Stimulated activated CD4-positive, alpha-beta T cell treated with anti-CD3 and anti-CD28 coated beads, Interleukin-15, amount 100 ng/mL, for 1 hour (primary cell): ENCODE data around the gene ARHGEF6.
"Not testable (repeated sequence)": the region's sequence is repeated elsewhere in the genome, so short reads cannot be mapped to it uniquely, and the experiment has no call there.

Experiments
- DNase-seq, 2 donors: peaks; one replicate each; pipeline ENCODE4 v3.0.0-alpha.2; 2020; ENCODE audit warnings: low read depth in 1 of 2, low spot score in 1 of 2

Gene ARHGEF6, protein sequence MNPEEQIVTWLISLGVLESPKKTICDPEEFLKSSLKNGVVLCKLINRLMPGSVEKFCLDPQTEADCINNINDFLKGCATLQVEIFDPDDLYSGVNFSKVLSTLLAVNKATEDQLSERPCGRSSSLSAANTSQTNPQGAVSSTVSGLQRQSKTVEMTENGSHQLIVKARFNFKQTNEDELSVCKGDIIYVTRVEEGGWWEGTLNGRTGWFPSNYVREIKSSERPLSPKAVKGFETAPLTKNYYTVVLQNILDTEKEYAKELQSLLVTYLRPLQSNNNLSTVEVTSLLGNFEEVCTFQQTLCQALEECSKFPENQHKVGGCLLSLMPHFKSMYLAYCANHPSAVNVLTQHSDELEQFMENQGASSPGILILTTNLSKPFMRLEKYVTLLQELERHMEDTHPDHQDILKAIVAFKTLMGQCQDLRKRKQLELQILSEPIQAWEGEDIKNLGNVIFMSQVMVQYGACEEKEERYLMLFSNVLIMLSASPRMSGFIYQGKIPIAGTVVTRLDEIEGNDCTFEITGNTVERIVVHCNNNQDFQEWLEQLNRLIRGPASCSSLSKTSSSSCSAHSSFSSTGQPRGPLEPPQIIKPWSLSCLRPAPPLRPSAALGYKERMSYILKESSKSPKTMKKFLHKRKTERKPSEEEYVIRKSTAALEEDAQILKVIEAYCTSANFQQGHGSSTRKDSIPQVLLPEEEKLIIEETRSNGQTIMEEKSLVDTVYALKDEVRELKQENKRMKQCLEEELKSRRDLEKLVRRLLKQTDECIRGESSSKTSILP

DNA sequence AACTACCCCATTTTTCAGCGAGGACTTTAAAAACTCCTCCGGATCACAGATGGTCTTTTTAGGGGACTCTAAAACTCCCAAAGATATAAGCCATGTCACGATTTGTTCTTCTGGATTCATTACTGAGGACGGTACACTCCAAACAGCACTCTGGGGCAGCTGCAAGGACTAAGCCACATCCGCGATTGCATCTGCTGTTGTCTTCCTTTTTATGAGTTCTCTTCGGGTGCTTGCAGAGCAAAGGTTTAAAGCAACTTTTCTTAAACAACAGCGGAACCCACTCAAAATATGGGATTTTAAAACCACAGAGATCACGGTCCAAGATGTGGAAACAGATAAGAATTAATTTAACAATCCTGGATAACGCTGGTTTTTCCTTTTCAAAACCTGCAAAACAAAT, at the start of gene ARHGEF6:
TSS of gene ARHGEF6 (minus strand) at position 170 of the 400 bp plus-strand sequence. CDS start at position 120, 50 bp downstream.
- no peak for DNase-seq

DNA sequence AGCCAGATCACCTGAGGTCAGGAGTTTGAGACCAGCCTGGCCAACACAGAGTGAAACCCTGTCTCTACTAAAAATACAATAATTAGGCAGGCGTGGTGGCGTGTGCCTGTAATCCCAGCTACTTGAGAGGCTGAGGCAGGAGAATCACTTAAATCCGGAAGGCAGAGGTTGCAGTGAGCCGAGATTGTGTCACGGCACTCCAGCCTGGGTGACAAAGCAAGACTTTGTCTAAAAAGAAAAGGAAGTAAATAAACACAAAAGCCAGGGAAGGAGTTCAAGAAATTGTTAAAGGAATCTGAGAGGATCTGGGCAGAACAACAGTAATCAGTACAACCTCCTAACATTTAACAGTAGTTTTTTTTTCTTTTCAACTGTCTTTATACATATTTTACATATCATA, 48.7 kb upstream of the ARHGEF6 start:
- no peak for DNase-seq

DNA sequence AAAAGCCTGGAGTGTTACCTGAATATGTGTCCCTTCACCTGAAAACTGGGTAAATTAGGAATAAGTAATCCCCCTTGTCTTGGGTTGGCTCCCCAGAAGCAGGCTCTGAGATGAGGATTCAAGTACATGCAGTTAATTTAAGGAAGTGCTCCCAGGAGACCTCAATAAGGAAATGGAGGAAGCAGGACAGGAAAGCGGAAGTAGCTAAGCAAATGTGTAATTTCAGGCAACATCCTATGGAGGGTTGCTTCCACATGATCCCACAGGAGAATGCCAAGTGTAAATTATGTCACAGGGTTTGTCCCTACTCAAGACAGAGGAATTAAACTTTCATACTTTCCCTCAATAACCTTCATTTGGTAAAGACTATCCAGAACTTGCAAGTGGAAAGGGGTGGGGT, 48.1 kb upstream of the ARHGEF6 start:
- DNase-seq = no peak

DNA sequence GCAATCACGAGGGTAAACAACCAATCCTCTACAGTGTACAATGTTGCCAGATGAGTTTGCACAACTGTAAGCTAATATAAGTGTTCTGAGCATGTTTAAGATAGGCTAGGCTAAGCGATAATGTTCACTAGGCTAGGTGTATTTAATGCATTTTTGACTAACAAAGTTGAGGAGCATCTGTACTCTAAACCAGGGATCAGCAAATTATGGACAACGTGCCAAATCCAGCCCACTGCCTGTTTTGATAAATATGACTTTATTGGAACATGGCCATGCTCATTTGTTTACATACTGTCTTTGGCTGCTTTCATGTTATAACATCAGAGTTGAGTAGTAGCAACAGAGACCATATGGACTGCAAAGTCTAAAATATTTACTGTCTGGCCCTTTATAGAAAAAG, 46.3 kb upstream of the ARHGEF6 start:
- DNase-seq = no peak

DNA sequence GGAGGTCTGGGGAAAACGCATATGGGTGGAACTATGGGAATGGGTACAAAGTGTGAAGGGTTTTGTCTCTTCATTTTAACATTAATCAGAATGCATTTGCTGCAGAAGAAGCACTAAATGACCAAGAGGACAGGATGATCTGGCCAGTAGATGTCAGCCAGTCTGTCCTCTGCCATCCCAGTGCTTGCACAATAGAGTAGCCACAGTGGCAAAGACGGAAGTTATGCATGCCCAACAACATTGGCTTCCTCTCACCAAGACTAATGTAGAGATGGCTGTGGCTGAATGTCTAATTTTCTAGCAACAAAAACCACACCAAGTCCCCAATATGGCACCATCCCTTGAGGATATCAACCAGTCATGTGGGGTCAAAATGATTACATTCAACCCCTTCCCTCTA, 45.0 kb upstream of the ARHGEF6 start:
- no peak for DNase-seq

DNA sequence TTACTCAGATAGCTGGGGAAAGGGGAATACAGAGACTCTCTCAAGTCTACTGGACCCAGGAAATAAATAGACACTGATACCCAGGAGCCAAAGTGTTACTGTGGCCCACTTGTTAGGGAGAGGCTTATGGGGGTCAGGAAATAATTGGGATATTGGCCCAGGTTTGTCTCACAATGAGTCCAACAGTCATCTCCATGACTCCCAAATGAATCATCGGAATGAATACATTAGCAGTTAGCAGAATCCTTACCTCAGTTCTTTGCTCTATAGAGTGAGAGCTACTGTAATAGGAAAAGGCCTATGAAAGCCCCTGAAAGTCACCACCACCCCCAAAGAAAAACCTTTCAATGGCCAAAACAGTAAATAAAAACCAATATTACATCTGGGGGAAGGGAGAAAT, 42.4 kb upstream of the ARHGEF6 start:
- DNase-seq = no peak

DNA sequence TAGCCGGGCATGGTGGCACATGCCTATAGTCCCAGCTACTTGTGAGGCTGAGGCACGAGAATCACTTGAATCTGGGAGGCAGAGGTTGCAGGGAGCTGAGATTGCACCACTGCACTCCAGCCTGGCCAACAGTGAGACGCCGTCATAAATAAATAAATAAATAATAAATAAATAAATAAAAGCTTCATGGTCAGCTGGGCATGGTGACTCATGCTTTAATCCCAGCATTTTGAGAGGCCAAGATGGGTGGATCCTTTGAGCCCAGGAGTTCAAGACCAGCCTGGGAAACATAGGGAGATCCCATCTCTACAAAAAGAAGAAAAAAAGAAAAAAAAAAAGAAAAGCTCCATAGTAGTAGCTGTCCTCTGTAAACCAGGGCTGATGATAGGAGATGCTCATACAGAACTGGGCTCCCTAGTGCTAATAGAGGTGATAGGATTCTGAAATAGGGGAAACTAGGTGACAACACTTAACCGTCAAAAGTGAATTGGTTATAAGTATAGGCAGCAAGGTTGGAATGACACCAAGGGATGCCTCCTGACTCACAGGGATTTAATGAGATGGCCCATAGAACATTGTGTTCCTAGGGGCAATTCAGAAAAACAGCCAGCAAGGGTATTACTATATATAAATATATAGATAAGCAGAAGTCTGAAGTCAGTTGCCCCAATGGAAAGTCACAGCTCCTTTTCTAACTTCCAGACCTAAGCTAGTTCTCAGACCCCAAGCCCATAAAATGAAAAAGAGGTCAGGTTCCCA, 41.8 kb upstream of the ARHGEF6 start:
- DNase-seq = no peak

DNA sequence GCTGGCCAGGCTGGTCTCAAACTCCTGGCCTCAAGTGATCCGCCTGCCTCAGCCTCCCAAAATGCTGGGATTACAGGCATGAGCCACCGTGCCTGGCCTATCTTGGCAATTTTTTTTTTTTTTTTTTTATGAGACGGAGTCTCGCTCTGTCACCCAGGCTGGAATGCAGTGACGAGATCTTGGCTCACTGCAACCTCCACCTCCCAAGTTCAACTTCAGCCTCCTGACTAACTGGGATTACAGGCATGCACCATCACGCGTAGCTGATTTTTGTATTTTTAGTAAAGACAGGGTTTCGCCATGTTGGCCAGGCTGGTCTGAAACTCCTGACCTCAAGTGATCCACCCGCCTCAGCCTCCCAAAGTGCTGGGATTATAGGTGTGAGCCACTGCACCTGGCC, 39.0 kb upstream of the ARHGEF6 start:
- DNase-seq = not testable (repeated sequence)

DNA sequence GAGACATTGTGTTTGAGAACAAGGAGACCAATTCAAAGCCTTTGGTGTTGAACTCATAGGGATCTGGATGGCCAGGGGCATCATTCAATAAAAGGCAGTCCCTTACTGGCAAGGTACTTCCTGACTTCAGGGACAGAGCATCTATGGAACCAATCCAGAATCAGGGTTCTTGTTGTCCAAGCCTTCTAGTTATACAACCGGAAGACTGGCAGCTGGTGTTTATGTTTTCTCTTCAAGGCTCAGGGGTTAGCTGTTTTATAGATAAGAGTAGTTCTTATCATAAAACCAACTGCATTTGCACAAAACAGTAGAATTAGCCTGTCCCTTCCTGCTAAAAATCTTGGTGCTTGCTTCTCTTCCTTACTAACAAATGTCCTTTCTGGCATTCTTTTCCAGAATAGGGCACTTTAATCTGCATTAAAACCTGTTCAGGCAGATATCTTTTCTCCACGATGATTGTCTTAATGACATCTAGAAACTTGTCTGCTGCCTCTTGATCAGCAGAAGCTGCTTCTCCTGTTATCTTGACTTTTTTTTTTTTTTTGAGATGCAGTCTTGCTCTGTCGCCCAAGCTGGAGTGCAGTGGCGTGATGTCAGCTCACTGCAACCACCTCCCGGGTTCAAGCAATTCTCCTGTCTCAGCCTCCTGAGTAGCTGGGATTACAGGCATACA, 38.4 kb upstream of the ARHGEF6 start:
- no peak for DNase-seq

DNA sequence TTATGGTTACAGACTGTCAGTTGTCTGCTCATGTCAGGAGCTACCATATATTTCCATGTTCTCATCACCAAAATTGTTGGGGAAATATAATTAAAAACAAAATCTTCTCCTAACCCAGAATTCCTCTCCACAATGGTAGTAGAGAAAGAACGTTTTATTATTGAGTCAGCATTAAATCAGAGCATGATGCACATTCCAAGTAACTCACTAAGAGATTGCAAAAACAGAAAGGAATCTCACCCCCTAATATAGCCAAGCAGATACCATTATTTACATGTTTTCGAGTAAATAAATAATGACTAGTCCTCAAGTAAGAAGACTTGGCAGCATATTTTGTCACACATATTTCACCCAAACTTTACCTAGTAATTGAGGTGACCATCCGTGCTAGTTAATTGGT, 36.2 kb upstream of the ARHGEF6 start:
- DNase-seq = no peak

DNA sequence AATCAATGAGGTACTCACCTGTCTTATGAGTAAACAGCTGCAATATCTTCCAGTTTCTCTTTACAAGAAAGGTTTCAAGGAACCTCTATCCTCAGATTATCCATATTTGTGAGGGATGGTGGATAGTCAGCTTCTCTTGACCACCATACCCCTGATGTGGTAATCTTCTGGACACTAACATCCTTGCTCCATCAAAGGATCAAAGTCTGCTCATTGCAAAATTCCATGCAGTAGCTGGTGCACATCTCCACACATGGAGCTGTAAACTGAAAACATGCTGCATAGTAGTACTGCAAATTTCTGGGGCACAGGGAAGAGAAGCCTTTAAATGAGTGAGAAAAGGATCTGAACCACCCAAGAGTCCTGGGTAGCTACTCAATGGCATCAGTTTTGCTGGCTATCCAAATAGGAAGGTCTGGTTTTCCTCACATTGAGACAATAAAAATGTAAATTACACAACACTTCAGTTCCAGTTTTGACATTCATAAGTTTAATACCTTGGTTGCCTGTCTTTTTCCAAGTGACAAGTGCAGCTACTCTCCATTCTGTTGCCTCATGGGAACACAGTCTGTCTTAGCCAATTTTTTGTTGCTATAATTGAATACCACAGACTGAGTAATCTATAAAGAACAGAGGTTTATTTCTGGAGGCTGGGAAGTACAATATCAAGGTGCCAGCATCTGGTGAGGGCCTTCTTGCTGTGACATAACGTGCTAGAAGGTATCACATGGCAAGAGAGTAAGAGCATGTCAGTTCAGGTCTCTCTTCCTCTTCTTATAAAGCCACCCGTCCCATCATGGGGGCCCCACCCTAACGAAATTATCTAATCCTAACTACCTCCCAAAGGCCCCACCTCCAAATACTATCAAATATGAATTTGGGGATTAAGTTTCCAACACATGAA, 34.4 kb upstream of the ARHGEF6 start:
- no peak for DNase-seq

DNA sequence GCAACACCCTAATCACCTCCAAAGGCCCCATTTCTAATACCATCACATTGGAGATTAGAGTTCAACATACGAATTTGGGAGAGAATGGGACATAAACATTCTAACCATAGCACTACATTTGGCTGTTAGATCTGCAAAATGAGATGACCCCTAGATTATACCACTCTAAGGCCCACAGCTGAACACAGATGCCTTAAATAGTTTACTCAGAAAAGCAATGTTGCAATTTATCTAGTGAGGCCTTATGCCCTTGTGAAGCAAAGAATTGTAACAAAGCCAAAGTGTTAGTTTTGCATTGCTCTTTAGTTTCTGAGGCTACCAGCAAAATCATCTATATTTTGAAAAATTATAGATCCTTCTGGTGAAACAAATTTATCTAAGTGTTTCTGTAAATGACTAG, 31.6 kb upstream of the ARHGEF6 start:
- no peak for DNase-seq

DNA sequence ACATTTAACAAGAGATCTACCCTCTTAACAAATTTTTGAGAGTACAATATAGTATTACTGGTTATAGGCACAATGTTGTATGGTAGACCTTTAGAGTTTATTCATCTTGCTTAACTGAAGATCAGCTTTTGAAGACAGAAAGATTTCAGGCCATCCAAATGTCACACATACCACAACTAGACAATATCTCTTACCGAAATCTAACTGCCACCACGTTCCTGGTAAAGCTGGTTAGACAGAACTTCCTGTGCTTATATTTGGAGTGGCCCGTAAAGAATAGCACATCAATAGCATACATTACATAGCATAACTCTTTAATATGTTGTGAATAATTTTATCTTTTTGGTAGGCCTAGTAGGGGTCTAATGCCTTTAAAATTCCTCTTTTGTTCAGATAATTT, 29.8 kb upstream of the ARHGEF6 start:
- DNase-seq = no peak

DNA sequence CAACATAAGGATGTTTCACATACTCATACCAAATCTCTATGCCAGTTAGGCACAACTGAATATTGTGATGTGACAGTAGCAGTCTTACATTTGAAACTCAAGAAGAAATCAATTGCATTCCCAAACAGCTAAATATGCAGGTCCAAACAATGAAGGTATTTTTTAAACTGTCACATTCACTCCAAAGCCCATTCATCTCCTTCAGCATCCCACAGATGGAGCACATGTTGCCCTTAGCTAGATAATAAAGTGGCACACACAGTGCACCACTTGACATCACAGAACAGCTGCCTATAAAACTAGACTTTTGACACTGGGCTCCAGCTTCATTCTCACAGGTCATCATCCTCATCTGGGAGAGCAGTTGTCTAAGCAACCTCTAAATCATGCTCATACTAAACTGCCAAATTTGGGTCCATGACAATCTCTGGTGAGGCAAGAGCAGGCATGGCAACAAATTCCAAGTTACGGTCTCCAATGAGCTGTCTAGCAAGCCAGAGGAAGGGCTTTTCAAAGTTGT, 26.2 kb upstream of the ARHGEF6 start:
- DNase-seq = no peak

DNA sequence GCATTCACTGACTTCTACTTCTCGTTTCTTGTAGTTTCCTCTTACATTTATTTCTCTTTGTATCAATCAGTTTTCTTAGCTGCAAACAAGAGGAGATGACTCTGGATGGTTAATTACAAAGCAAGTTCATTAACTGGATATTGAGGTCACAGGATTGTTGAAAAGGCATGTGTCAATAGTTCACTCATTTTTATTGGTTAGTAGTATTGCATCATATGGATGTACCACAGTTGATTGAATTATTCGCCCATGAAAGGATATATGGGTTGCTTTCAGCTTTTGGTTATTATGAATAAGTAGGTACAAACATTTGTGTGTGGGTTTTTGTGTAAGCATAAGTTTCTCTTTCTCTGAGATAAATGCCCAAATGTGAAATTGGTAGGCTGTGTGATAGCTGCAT, 21.8 kb upstream of the ARHGEF6 start:
- DNase-seq = no peak

DNA sequence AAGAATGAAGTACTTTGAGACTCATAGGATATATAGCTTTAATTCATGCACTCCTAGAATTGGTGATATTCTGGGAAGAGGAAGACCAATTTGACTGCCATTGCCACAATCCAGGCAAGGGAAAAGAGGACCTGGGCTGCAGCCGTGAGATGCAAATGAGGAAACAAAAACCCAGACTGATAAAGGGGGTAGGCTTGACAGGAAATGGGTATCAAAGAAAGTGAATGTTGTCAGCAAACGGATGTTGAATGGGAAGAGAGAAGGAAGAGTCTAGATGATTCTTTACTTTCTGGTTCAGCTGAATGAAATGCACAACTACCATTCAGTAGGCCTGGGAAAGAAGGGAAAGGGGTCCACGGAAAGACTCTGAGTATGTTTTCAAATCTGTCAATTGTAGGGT, 17.1 kb upstream of the ARHGEF6 start:
- no peak for DNase-seq

DNA sequence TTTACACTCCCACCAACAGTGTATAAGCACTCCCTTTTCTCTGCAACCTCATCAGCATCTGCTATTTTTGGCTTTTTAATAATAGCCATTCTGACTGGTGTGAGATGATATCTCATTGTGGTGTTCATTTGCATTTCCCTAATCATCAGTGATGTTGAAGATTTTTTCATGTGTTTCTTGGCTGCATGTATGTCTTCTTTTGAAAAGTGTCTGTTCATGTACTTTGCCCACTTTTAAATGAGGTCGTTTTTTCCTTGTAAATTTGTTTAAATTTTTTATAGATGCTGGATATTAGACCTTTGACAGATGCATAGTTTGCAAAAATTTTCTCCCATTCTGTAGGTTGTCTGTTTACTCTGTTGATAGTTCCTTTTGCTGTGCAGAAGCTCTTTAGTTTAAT, 14.4 kb upstream of the ARHGEF6 start:
- DNase-seq = not testable (repeated sequence)

DNA sequence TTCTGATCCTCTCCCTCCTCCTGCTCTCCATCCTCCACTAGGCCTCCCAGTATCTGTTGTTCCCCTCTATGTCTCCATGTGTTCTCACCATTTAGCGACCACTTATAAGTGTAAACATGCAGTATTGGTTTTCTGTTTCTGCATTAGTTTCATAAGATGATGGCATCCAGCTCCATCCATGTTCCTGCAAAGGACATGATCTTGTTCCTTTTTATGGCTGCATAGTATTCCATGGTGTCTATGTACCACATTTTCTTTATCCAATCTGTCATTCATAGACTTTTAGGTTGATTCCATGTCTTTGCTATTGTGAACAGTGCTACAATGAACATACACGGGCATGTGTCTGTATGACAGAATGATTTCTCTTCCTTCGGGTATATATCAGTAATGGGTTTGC, 13.9 kb upstream of the ARHGEF6 start:
- not testable (repeated sequence) for DNase-seq

DNA sequence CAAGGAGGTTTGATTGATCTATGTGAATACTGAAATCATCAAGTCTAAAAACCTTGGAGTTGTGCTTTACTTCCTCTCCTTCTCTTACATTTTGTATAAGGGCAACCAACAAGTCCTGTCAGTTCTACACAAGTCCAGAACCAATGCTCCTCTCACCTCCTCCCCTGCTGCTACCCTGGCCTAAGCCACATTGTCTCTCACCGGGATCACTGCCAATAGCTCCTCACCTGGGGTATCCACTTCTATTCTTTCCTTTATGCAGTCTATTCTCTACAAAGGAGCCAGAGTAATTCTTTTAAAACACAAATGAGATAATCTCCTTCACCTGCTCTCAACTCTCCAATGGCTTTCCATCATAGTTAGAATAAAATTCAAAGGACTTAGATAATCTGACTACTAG, 13.3 kb upstream of the ARHGEF6 start:
- DNase-seq = no peak

DNA sequence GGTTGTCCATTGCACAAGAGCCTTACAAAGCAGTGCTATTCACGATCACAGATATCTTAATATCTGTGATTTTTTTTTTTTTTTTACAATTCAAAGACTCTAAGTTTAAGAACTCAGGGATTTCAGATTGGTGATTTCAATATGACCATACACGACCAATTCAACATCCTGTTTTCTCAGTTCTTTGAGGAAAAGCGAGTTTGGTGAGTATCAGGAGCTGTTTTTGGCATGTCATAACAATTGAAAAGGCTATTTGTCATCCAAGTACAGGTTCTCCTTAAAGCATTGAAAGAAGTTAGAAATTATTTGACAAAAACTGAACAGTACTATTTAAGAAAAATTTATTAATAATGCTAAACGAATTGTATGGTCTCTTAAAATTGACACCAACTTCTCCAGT, 9.1 kb upstream of the ARHGEF6 start:
- DNase-seq = no peak
